Activated gamma-delta T cell treated with anti-CD3 and anti-CD28 coated beads, Interleukin-2, amount 50 U/mL, for 16 hours (primary cell): ENCODE data around the gene CEP72.
"Not testable (repeated sequence)": the region's sequence is repeated elsewhere in the genome, so short reads cannot be mapped to it uniquely, and the experiment has no call there.

Source experiments
- DNase-seq: peaks from one replicate; pipeline ENCODE4 v3.0.0-alpha.2; 2020; ENCODE audit warnings: low read depth

The CEP72 gene, protein sequence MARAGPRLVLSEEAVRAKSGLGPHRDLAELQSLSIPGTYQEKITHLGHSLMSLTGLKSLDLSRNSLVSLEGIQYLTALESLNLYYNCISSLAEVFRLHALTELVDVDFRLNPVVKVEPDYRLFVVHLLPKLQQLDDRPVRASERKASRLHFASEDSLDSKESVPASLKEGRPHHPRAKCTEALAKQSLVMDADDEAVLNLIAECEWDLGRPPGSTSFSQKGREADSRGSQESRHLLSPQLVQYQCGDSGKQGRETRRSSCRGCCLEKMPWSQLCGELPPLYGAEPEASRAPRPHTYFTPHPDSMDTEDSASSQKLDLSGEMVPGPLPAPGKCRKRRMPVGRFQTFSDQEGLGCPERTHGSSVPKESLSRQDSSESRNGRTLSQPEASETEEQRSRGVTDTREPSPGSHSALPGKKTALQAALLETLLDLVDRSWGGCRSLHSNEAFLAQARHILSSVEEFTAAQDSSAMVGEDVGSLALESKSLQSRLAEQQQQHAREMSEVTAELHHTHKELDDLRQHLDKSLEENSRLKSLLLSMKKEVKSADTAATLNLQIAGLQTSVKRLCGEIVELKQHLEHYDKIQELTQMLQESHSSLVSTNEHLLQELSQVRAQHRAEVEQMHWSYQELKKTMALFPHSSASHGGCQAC

DNA sequence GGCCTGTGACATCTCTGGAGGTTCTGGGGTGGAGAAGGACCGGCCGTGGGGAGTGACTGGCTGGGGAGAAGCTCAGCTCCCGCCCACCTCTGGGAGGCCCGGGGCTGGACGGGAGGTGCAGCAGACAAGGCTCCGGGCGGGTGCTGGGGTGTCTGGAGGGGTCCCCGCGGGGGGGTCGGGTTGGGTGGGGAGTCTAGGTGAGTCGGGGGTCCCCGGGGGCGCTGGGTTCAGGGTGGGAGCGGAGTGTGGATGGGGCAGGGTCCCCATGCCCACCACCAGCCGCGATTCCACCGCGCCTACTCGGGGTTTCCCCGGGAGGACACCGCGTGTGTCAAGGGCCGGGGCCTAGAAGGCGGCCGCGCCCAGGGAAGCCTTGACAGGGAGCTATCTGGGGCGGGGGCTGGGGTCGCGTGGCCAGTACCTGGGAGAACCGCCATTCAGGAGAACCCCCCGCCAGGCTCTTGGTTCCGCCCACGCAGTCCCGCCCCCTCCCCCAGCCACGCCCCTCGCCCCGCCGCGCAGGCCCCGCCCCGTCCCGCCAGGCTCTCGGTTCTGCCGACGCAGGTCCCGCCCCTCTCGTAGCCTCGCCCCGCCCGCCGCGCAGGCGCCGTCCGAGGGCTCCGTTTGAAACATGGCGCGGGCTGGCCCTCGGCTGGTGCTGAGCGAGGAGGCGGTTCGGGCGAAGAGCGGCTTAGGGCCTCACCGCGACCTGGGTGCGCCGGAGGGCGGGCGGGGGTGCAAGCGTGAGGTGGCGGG is at the start of gene CEP72:
Gene CEP72 (plus strand): TSS at position 610 of the 756 bp plus-strand sequence. CDS start 22 bp downstream, at position 632.
- DNase-seq, result peak; percentile 92

DNA sequence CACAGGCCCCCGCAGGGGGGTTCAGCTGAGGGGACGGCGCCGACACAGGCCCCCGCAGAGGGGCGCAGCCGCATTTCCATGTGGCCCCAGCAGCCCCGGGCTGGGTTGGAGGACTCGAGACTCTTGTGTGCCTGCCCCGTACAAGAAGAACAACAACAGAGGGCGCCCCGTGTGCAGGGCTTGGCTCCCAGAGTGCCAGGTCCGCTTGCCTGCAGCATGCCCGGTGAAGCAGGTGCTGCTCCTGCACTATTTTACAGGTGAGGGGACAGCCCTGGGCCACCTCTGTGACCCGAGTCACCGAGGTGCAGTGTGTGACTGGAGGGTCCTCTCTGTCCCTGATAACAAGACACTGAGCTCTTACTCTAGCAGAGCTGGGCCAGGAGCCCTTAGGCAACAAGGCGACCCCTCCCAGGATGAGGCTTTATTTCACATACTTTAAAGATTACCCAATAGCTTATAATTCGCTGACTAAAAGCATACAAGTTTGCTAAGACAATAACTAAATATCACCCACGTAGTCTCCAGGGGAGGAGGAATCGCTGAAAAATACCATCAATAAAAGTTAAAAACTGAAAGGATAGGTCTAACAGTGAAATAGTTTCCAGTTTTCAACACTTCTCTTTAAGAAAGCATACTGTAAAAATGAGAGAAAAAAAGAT is 46.2 kb upstream of the CEP72 start:
- DNase-seq, result no peak

DNA sequence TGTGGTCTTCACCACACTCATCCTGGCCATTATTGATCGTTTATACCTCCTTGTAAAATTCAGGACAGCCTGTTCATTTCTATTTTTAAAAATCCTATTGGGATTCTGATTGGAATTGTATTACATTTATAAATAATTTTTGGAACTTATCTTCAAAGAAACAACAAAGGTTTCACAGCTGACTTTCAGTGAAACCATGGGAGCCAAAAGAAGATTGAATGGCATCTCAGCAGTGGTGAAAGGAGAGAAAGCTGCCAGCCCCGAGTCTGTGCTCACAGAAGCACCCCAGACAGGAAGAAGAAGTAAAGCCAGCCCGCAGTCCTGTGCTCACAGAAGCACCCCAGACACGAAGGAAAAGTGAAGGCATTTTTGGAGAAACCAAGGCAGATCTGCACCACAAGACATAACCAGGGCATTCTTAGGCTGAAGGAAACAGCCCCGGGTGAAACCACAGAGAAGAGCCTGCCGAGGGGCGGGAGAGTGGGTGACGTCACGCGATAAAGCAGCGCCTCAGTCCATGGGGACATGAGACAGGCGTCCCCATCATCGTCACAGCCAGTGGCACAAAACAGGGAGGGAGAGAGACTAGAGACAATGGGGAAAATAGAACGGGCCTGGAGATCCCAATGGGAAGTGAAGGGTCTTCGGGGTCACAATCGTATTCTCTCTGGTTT is 45.4 kb upstream of the CEP72 start:
- DNase-seq, result no peak

DNA sequence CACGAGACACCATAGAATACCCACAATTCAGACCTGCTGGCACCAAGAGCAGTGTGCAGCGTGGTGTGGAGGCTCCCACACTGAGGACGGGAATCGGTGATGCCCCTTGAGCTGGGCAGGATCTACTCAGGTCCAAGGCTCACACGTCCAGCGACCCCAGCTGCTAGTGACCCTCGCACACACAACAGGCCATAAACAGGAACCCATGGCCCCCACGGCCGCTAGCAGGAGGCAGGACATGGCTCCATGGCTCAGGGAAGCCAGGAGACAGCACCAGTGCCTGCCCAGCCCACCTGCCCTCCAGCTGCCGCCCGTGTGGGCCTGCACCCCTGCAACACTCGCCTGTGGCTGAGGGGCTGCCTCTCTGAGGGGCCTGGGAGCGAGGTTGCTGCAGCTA is 44.5 kb upstream of the CEP72 start:
- DNase-seq, result no peak

DNA sequence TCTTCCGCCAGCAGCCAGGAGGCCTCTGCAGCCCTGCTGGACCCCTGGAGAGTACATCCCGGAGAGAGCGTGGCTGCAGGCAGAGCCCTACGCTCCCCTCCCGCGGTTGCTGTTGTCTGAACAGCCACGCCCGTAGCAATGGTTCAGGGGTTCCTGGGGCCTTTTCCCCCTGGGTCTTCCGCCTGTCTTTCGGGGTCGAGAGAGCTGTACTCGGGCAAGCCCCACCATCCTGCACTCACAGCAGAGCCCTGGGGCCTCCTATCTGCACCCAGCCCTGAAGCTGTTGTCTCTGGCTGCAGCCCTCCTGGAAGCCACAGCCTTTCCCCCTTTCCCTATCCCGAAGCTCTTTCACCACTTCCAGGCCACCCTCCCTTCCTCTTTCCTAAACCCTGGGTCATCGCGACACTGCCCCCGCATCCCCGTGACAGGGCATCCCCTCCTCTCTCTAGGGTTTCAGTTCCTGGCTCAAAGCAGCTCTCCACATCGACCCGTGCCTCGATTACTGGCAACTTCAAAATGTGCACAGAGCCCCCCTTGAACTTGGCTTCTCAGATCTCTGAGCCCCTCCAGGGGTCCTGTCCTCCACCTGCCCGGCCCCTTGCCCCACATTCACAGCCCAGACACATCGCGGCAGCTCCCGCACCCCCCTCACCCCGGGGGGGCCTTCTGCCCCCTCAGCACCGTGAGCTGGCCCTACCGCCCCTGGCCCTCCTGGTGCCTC is 43.9 kb upstream of the CEP72 start:
- DNase-seq, result no peak

- no peak for DNase-seq
Observed at GRCh38 chr5:568809-569208, 43.3 kb upstream of the CEP72 start.

- no peak for DNase-seq
Observed at GRCh38 chr5:569358-569867, 42.7 kb upstream of the CEP72 start.

- no peak for DNase-seq
Observed at GRCh38 chr5:569868-570361, 42.2 kb upstream of the CEP72 start.

DNA sequence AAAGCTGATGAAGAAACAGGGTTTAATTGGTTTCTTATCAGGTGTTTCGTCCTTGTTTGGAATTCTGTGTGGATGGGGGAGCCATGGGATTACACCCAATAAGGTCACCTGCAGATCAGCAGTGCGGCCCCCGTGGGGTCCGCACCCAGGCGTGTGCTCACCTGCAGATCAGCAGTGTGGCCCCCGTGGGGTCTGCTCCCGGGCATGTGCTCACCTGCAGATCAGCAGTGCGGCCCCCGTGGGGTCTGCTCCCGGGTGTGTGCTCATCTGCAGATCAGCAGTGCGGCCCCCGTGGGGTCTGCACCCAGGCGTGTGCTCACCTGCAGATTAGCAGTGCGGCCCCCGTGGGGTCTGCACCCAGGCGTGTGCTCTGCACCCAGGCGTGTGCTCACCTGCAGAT is 41.7 kb upstream of the CEP72 start:
- no peak for DNase-seq

DNA sequence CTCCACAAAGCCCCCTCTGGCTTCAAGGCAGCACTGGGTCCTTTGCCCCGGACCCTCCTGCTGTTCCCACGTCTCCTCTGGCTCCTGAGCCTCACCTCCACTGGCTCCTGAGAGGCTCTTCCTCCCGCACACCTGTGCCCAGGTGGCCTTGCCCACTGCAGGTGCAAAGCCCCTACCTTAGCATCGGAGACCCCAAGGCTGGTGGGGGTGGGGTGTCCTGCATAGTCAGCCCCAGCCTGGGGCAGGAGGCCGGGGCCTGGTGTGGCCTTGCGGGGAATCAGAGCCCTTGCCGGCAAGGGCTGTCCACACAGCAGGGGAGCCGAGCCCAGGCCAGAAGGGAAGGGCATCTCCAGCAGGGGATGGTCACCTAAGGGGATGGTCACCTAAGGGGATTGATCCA is 41.3 kb upstream of the CEP72 start:
- DNase-seq, result no peak

DNA sequence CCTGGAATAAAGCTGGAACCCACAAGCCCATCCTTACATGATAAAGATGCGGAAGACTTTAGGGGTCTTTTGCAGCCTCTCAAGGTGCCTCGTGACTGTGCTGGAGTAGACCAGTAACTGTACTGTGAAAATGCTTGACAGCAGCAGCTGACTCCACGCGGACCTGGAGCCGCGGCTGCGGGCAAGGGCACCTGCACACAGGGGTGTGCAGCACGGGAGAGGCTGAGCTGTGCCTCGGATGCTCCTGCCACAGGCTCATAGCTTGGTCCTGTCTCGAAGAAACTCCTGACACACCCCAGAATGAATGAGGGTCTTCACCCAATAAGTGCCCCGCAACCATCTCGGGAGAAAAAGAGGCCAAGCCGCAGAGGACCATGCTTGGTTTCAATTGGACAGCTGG is 40.3 kb upstream of the CEP72 start:
- no peak for DNase-seq

GRCh38 chr5:572398-573019 is 39.6 kb upstream of the CEP72 start:
- DNase-seq, result no peak

DNA sequence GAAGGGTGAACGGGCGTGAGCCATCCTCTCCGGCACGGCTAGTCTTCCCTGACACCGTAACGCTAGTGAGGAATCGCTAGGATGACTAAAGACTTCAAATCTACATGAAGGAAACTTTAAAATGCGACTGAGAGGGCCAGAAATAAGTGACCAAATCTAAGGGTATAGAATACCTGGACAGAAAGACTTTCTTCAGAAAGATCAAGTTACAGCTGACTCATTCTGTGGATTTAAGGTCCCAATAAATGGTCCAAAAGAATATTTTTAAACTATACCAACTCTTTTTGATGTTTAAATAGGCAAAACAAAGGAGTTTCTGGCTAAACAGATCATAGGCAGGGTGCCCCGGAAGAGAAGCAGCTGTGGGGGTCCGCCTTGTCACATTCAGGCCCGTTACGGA is 38.9 kb upstream of the CEP72 start:
- DNase-seq, result no peak

DNA sequence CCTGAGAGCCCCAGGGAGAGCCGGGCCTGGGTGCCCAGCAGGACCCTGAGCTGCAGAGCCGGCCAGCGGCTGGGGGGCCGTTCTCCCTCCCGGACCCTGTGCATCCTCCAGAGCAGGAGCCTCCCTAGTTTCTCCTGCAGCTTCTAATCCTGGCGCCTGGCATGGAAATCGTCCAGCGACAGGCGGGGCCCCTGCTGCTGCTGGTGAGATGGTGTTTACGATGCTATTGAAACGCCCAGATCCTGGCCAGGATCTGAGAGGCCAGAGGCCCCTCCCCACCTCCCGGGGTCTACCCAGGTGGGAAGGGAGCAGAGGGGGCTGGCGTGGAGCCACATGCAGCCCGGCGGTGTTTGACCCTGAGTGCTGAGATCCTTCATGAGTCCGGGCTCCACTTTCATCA is 38.2 kb upstream of the CEP72 start:
- DNase-seq, result no peak

DNA sequence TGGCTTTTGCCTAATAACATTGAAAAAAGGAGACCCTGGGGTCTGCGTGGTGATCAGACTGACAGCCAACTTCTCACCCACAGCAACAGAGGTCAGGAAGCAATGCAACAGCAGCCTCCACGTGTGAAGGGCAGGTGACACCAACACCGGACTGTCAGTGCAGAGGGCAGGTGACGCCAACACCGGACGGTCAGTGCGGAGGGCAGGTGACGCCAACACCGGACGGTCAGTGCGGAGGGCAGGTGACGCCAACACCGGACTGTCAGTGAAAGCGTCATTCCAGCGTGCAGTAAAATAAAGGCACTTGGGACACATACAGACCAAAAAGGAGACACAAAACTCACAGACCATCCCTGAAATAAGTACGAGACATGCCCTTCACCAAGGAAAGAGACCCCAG is 37.2 kb upstream of the CEP72 start:
- no peak for DNase-seq

- no peak for DNase-seq
Observed at GRCh38 chr5:575636-576035, 36.5 kb upstream of the CEP72 start.

DNA sequence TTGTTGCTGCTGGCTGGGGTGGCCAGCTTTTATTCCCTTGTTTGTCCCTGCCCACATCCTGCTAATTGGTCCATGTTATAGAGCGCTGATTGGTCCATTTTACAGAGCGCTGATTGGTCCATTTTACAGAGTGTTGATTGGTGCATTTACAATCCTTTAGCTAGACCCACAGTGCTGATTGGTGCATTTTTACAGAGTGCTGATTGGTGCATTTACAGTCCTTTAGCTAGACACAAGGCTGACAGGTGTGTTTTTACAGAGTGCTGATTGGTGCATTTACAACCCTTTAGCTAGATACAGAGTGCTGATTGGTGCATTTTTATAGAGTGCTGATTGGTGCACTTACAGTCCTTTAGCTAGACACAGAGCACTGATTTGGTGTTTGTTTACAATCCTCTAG is 34.9 kb upstream of the CEP72 start:
- not testable (repeated sequence) for DNase-seq

- no peak for DNase-seq
Observed at GRCh38 chr5:577800-578199, 34.3 kb upstream of the CEP72 start.

- DNase-seq, result no peak
Observed at GRCh38 chr5:579211-579610, 32.9 kb upstream of the CEP72 start.

GRCh38 chr5:579746-580366 is 32.3 kb upstream of the CEP72 start:
- no peak for DNase-seq
